HG03159 (cell line): Measurements from ENCODE around the gene FAM118B.
"Not testable (repeated sequence)": the region's sequence is repeated elsewhere in the genome, so short reads cannot be mapped to it uniquely, and the experiment has no call there.

ENCODE experiments used
- ATAC-seq: cut with Tn5 transposase; IDR thresholded peaks from one replicate; pipeline ENCODE4 v1.9.1; 2021; ENCODE audit warnings: mild to moderate bottlenecking, moderate library complexity; ENCODE audit not compliant: unreplicated experiment

The FAM118B gene

DNA sequence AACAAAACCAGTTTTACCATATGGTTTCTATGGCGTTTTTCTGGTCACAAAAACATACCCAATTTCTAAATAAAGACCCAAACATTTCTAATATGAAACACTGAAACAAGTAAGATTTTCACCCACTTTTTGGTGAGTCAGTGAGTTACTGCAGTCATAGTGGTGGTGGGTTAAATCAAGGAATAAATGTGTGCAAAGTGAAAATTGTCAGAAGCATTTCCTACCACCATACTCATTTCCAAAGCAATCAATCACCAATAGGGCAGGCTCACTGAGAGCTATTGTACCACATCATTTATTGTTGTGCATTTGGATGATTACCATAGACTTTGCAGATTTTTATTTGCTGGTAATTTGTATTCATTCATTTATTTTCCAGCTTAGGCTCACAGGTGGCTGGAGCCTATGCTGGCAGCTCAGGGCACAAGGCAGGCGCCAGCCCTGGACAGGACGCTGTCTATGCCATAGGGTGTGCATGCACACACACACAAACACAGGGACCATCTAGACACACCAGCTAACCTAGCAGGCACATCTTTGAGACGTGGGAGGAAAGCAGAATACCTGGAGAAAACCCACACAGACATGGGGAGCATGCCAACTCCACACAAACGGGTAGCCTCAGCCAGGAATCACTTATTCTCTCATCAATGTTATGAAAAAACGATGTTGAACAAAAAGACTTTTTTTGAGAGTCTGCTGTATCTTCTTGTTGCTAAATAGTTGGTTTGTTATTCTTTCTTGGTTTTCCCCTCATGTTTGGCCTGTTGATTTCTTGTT lies 5.1 kb downstream of the FAM118B start:
- ATAC-seq, result no peak

DNA sequence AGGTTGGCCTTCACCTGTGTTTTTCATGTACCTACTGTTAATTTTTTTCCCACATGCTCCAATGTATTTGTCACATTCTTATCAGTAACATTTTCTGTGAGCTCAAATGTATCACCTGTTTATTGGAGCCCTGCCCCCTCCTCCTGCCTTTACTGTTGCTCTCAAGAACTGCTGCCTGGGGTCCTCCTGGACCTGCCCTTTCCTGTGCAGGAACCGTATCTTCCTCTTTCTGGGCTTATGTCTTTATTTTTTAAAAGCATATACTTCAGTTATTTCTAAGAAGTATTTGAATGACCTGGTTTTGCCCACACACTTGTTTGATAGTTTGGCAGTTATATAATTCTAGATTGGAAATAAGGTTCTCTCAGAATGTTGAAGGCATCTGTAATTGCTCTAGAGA lies 5.9 kb downstream of the FAM118B start:
- ATAC-seq, result no peak

GRCh38 chr11:126219547-126219946 lies 8.0 kb downstream of the FAM118B start:
- no peak for ATAC-seq

- no peak for ATAC-seq
Observed at GRCh38 chr11:126224647-126225294, 13.2 kb downstream of the FAM118B start.

DNA sequence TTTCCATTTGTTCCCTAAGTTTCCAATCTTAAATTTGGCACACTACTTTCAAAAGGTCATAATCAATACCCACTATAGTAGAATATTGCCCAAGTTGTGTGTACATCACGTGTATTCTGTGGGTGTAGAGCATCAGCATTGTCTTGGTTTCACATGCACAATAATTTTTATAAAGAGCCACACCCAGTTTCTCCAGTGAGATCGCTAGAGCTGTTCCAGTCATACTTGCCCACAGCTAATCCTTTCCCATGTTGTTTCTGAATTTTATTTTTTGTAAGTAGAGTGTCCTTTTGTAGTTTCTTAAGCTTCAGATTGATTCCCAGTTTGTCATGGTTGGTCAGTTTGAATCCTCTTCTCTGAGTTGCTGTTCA lies 13.7 kb downstream of the FAM118B start:
- ATAC-seq, result no peak

GRCh38 chr11:126226334-126227084 lies 14.9 kb downstream of the FAM118B start:
- no peak for ATAC-seq

DNA sequence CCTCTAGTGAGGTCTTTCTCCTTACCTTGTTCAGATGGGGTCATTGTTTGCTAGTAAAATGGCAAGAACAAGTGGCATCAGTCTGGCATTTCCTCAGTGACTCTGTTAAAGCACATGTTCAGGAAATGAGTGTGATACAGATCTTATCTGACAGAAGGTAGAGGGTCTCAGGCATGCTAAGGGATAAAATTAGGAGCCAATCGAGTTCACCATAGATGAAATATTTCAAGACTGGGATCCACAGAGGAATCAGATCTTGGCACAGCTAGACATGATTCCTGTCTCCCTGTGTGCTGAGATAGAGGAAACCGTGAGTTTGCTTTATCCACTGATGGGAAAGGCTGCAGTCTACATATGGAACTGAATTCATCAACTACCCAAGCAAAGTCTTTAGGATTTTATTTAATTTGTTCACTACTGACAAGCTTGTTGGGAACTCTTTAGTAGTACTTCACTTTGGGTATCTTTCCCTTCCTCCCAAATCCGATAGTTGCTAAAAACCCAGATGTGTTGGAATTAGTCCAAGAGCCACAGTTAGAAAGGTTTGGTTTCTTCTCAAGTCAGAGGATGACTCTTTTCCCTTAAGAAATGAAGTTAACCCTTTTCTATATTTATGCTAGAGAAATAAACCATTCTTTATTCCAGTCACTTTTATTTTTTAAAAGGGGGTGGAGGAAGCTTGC lies 18.4 kb downstream of the FAM118B start:
- ATAC-seq, result no peak

DNA sequence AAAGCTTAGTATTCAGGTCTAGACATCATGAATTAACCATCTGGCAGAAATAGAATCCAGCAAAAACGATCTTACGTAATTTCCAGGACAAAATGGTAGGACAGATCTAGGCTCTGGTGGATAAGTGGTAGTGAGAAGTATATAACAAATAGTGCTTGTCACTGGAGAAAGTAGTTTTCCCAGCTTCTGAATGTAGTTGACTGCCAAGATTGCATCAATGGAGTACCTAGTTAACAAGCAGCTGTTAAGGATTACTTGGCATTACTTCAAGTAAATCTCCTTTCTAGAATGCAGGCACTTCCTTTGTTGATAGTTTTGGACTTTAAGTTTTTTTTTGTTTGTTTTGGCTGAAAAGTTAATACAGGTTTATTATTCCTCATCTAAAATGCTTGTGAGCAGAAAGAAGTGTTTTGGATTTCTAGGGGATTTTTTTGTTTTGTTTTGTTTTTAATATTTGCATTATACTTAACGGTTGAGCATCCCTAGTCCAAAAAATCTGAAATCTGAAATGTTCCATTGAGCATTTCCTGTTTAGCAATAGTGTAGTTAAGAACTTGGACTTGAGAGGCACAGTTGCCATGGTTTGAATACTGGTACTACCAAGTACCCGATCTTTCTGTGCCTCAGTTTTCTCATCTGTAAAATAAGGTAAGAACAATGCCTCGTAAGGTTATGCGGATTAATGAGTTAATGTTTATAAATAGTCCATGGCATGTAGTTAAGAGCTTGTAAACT lies 20.3 kb downstream of the FAM118B start:
- ATAC-seq, result no peak

DNA sequence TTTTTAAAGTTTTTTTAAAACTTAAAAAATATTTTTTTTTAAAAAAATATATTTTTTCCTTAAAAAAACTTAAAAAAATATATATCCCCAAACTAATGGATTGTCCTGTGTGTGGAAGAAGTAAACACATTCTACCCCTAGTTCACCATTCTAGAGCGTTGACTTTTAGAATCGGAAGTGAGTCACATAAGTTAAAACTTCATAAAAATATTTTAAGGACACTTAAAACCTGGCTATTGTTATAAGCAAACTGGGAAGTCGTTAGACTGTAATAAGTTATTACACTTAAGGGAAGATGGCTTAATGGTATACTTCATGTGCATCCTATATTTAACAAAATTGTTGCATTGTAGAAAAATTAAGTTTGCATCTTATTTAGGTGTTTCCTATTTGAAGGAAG lies 21.1 kb downstream of the FAM118B start:
- ATAC-seq, result no peak

DNA sequence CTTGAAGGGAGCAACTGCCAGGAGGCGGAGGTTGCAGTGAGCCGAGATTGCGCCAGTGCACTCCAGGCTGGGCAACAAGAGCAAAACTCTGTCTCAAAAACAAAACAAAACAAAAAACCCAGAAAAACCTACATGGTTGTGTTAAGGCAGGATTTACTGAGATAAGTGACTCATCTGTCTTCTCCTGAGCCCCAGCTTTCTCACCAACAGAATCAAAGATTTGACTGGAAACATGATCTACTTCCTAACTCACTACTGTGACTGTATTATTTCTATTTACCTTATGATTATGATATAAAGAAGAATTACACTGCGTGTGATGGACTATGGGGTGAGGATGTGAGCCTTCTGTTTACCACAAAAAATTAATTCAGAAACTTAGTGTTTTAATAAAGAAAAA lies 21.8 kb downstream of the FAM118B start:
- ATAC-seq, result no peak

- ATAC-seq, result no peak
Observed at GRCh38 chr11:126246636-126247035, 35.1 kb downstream of the FAM118B start.

DNA sequence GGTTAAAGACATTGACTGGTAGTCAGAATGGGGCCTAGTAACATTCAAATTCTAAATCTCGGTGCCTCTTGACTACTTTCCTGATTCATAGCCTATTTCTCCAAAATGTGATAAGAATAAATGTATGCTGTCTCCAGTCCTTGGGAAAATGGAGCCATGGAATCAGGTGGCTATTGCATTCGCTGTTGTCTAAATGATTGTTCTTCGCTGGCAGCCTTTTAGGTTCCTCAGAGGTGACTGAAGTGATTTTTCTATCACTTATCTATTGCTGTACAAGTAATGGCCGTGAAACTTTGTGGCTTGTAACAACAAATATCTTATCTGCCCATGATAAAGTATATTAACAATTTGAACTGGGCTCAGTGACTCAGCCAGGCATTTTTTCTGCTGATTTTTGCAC lies 41.7 kb downstream of the FAM118B start:
- no peak for ATAC-seq

DNA sequence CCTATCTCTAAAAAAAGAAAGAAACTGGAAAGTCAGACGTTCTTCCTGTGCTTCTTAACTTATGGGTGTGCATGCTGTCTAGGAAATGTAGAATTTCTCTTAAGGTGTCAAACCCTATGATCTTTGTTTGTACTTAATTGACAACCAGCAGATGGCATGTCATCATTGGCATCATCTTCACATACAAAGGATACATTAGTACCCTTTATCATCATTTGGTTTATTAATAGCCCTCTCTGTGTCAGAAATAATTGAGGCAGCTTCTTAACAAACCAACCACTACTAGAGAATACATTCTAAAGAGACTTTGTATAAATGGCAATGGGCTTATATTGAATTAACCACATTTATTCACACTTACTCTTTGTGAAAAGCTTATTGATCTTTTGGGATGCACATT lies 43.2 kb downstream of the FAM118B start:
- ATAC-seq, result no peak

- not testable (repeated sequence) for ATAC-seq
Observed at GRCh38 chr11:126255507-126255906, 43.9 kb downstream of the FAM118B start.

- ATAC-seq, result no peak
Observed at GRCh38 chr11:126256216-126256615, 44.6 kb downstream of the FAM118B start.

GRCh38 chr11:126257144-126257543 lies 45.6 kb downstream of the FAM118B start:
- no peak for ATAC-seq

- ATAC-seq, result no peak
Observed at GRCh38 chr11:126257764-126258163, 46.2 kb downstream of the FAM118B start.

DNA sequence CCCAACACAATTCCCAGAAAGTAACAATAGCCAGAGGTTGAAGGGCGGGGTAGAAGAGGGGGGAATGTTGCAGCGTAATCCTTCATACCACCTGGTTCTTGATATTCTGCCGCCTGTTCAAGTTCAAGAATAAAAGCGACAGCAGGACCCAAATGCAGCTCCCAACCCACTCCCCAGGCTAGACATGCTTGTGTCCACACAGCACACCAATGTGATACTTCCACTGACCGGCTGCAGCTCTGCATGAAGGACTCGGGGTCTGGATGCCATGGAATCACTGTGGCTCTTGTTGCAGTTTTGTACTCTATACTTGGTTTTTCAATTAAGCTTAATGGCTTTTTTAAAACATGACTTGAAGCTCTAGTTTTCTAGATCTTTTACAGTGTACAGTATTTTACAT lies 50.6 kb downstream of the FAM118B start:
- ATAC-seq, result no peak

- ATAC-seq, result no peak
Observed at GRCh38 chr11:126263489-126263888, 51.9 kb downstream of the FAM118B start.

- ATAC-seq, result no peak
Observed at GRCh38 chr11:126265811-126266210, 54.2 kb downstream of the FAM118B start.

DNA sequence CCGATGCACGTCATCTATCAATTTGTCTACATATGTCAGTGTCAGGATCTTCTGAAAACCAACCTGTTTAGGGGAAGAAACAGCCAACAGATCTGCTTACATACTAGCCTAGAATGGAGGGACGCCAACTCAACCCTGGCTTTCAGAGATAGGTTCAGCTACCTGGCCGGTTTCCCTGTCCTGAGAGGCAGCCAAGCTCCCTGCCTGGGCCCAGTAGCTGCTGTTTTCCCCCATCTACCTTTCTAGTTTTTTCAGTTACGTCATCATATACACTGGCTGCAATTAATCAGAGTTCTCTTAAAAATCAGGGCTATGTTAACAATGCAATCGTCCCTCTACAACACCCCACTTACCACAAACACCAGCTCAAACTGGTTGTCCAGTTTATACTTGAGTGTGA lies 56.1 kb downstream of the FAM118B start:
- no peak for ATAC-seq
